ENCODE measurements around the gene DCAF15. TPM values are rescaled to one million over a fixed set of nuclear protein-coding genes. Genes with fewer than 3 reads are reported as not detected.

Gene DCAF15
- total RNA-seq, 4 donors from 2014 or later, result 15.8 to 64.4 (median 31.4) TPM

DNA sequence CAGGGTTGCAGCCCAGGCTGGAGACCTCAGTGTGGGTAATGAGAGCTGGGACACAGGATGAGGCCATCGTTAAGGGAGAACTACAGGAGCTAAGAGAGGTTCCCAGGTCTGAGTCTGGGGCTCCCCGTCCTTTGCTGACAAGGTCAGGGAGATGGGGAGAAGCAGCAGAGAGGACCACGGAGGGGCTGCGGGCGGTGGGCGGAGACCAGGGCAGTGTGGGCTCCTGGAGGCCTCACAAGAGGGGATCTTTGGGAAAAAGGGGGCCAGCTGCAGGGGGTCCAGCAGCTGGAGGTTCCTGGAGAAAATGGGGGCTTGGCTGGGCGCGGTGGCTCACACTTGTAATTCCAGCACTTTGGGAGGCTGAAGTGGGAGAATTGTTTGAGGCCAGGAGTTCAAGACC lies 37.8 kb downstream of the DCAF15 start:
- TF ChIP-seq, protein P1, sequence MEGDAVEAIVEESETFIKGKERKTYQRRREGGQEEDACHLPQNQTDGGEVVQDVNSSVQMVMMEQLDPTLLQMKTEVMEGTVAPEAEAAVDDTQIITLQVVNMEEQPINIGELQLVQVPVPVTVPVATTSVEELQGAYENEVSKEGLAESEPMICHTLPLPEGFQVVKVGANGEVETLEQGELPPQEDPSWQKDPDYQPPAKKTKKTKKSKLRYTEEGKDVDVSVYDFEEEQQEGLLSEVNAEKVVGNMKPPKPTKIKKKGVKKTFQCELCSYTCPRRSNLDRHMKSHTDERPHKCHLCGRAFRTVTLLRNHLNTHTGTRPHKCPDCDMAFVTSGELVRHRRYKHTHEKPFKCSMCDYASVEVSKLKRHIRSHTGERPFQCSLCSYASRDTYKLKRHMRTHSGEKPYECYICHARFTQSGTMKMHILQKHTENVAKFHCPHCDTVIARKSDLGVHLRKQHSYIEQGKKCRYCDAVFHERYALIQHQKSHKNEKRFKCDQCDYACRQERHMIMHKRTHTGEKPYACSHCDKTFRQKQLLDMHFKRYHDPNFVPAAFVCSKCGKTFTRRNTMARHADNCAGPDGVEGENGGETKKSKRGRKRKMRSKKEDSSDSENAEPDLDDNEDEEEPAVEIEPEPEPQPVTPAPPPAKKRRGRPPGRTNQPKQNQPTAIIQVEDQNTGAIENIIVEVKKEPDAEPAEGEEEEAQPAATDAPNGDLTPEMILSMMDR (IDR thresholded peaks at IDR 0.05), result no peak
- TF ChIP-seq POLR2A (IDR thresholded peaks at IDR 0.05), result no peak
- DNase-seq, result no peak
- no peaks in the 10 kb centered on the region for H3K27me3 ChIP-seq
- H3K36me3 ChIP-seq, result peaks cover 0 to 33% (median 0%) of the 10 kb centered on the region in 3 donors
- peaks cover 0 to 32% (median 21%) of the 10 kb centered on the region in 4 donors for H3K4me1 ChIP-seq
- no peak overlapping the region for H3K27ac ChIP-seq
- no peaks in the 10 kb centered on the region for H3K9me3 ChIP-seq
- H3K4me3 ChIP-seq, result no peak overlapping the region

DNA sequence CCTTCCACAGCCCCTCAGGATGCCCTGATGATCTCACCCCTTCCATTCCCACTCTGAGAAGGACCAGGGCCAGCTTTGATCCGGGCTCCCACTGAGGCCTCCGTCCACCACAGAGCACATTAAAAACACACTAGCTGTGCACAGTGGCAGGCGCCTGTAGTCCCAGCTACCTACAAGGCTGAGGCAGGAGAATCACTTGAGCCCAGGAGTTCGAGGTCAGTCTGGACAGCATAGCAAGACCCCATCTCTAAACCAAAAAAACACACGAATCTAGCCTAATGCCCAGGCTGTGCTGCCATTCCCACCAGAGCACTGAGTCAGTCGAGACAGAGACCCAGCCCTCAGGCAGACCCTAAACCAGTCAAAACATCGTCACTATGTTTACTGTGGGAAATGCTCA lies 39.7 kb downstream of the DCAF15 start:
- no peak overlapping the region for H3K4me3 ChIP-seq
- peaks cover 0 to 14% (median 9%) of the 10 kb centered on the region in 4 donors for H3K4me1 ChIP-seq
- no peak overlapping the region for H3K27ac ChIP-seq
- no peaks in the 10 kb centered on the region for H3K27me3 ChIP-seq
- no peak for DNase-seq
- no peaks in the 10 kb centered on the region for H3K9me3 ChIP-seq
- peaks cover 0 to 35% (median 0%) of the 10 kb centered on the region in 3 donors for H3K36me3 ChIP-seq
- TF ChIP-seq, protein P1 (IDR thresholded peaks at IDR 0.05), result no peak
- TF ChIP-seq POLR2A (IDR thresholded peaks at IDR 0.05), result no peak

DNA sequence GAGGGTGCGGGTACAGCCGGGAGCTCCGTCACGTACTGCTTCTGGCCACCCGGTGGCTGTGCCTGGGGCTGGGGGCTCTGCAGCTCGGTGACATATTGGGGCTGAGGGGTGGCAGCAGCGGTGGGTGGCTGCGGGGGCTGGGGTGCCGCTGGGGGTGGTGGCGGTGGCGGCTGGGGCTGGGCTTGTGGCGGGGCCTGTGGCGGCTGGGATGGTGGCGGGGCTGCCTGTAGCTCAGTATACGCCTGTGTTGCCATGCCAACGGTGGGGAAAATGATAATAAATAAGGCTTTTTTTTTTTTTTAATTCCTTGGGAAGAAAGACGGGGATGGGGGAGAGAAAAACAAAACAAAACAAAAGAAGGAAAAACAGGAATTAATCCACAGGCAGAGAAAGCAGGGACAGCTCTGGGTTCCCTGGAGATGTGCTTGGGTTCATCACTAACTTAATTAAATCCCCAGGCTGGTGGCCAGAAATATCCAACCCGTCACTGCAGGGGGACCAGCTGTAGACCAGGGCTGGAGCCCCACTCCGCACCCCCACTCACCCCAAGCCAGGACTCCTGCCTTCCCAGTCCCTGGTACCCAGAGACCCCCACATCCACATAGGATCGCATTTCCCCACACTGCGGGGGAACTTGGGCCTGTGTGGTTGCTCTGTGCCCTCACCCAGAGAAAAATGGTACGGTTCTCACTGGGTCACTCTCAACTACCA lies 41.4 kb downstream of the DCAF15 start:
- no peaks in the 10 kb centered on the region for H3K4me1 ChIP-seq
- H3K36me3 ChIP-seq, result peaks cover 0 to 42% (median 0%) of the 10 kb centered on the region in 3 donors
- no peak overlapping the region for H3K27ac ChIP-seq
- TF ChIP-seq, protein P1 (IDR thresholded peaks at IDR 0.05), result no peak
- no peak for TF ChIP-seq POLR2A (IDR thresholded peaks at IDR 0.05)
- no peak overlapping the region for H3K4me3 ChIP-seq
- no peak for DNase-seq
- no peaks in the 10 kb centered on the region for H3K27me3 ChIP-seq
- no peaks in the 10 kb centered on the region for H3K9me3 ChIP-seq

DNA sequence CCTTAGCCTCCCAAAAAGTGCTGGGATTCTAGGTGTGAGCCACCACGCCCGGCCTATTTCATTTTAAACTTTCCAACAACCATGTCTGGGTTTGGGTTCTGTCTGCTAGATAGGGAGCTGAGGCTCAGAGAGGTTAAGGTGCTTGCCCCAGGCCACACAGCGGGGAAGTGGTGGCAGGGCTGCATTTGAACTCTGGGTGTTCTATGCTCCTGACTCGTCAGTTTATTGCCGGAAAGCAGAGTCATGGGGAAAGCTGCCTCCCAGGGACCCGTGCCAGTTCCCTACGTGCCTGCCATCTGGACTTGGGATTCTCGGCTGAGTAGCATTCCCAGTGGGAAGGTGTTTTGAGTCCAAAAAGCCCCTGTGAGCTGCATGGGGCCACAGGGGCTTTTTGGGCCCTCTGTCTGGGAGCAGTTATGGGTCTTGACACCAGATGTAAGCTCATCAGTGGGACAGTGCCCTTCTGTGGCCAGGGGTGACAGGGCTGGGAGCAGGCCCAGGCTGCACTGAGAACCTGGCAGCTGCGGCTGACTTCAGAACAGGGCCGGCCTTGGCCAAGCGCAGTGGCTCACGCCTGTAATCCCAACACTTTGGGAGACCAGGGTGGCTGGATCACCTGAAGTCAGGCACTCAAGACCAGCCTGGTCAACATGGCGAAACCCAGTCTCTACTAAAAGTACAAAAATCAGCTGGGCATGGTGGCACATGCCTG lies 42.9 kb downstream of the DCAF15 start:
- TF ChIP-seq POLR2A (IDR thresholded peaks at IDR 0.05), result no peak
- TF ChIP-seq, protein P1 (IDR thresholded peaks at IDR 0.05), result no peak
- Histone ChIP-seq H3K4me1 (no peaks in the 10 kb centered on the region), H3K27ac (no peak overlapping the region), H3K4me3 (no peak overlapping the region), H3K9me3 (no peaks in the 10 kb centered on the region), H3K27me3 (no peaks in the 10 kb centered on the region), H3K36me3 (peaks cover 0 to 42% (median 0%) of the 10 kb centered on the region in 3 donors)
- no peak for DNase-seq

DNA sequence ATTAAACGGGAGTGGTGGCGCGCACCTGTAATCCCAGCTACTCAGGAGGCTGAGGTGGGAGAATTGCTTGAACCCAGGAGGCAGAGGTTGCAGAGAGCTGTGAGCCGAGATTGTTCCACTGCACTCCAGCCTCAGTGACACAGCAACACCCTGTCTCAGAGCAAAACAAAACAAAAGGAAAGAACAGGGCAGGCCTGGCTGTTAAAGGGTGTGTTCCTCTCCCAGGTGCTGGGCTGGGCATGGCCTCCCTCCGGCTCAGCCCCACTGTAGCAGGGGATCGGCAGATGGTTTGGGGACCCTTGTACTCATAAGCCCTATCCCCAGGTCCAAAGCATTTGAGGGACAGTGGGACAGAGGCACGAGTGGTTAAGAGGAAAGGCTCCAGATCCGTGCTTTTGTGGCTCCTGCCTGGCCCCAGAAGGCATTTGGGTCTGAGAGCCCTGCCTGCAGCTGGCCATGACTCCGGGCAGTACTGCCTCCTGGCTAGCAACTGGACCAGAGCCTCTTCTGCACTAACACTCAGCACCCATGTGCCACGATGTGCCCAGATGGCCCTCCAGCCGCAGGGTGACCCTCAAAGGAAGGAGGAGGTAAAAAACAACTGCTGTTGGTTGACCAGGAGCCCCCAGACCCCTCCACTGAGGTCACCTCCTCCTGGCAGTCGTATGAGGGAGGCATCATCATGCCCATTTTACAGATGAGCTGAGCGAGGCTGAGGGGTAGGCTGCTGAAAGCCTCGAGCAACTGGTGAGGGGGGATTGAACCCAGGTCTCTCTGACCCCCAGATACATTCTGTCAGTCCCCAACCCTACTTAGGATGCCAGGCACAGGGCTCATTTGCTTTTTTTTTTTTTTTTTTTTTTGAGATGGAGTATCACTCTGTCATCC lies 43.8 kb downstream of the DCAF15 start:
- no peak for DNase-seq
- Histone ChIP-seq H3K4me1 (peaks cover 0 to 7% (median 2%) of the 10 kb centered on the region in 4 donors), H3K36me3 (peaks cover 0 to 36% (median 0%) of the 10 kb centered on the region in 3 donors), H3K9me3 (no peaks in the 10 kb centered on the region), H3K27me3 (no peaks in the 10 kb centered on the region), H3K4me3 (no peak overlapping the region), H3K27ac (no peak overlapping the region)
- TF ChIP-seq, protein P1 (IDR thresholded peaks at IDR 0.05), result no peak
- no peak for TF ChIP-seq POLR2A (IDR thresholded peaks at IDR 0.05)
